ENCODE measurements around the gene TCIRG1.

Gene TCIRG1

DNA sequence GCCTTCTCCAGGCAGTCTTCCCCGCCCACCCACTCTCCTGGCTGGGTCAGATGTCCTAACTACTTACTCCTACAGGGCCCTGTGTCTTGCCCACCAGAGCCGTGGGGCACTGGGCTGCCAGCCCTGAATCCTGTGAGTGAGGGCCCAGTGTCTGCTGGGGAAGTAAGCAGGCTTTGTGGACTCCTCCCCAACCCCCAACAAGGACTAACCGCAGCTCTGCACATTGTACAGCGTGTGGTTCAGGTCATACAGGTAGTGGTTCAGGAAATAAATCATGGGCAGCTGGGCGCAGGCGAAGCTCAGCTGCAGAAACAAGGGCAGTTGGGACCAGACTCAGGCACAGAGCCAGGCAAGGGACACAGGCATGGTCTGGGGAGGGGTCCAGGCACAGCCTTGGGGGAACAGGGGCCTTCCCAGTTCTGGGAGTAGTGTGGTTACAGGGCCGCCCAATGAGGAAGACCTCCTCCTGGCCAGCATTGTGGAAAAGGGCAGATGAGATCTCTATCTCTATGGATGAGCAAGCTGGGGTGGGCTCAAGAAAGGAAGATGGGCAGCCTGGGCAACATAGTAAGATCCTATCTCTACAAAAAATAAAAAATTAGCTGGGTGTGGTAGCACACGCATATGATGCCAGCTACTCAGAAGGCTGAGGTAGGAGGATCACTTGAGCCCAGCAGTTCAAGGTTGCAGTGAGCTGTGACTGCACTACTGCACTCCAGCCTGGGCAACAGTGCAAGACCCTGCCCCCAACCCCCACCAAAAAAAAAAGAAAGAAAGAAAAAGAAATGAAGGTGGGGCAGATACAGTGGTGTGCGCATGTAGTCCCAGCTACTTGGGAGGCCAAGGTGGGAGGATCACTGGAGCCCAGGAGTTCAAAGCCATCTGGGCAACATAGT, 40.4 kb upstream of the TCIRG1 start:
- no peak for DNase-seq (ENCODE audit: low spot score in 2 of 2)
- no peaks in the 10 kb centered on the region for H3K9me3 Mint-ChIP-seq

GRCh38 chr11:67999201-67999629, 39.6 kb upstream of the TCIRG1 start:
- Mint-ChIP-seq H3K9me3 (no peaks in the 10 kb centered on the region), H3K4me1 (peaks cover 32% of the 10 kb centered on the region), H3K4me3 (no peak overlapping the region), H3K36me3 (ENCODE audit: insufficient read depth) (peaks cover 6% of the 10 kb centered on the region), H3K27ac (ENCODE audit: low read depth) (no peak overlapping the region), H3K27me3 (no peaks in the 10 kb centered on the region)
- no peak for DNase-seq (ENCODE audit: low spot score in 2 of 2)
- ATAC-seq (replicated peaks; ENCODE audit: extremely low read depth, poor library complexity, severe bottlenecking) = no peak

More for the DNA sequence above, 40.4 kb upstream of the TCIRG1 start:
- Mint-ChIP-seq H3K27ac (ENCODE audit: low read depth) (peak overlapping the region; percentile 65), H3K27me3 (no peaks in the 10 kb centered on the region), H3K4me3 (no peak overlapping the region), H3K4me1 (peaks cover 34% of the 10 kb centered on the region), H3K36me3 (ENCODE audit: insufficient read depth) (peaks cover 4% of the 10 kb centered on the region)
- ATAC-seq (replicated peaks; ENCODE audit: extremely low read depth, poor library complexity, severe bottlenecking) = no peak

DNA sequence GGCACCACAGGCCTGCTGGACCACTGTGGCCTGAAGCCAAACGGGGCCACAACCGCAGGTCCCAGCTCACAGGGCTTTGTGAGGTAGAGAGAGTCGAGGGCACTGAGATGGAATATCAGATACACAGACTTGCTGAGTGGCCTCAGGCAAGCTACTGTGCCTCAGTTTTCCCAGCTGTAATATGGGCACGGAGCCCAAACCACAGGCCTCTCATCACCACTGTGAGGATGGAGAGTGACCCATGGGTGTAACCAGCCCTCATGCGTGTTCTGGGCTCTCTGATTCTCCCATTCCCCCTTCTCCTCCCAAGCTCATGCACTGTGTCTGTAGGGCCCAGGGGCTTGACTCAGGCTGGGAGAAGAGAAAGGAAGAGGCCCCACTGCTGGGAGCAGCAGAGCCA, 39.1 kb upstream of the TCIRG1 start:
- H3K4me1 Mint-ChIP-seq = peaks cover 36% of the 10 kb centered on the region
- no peaks in the 10 kb centered on the region for H3K27me3 Mint-ChIP-seq
- no peaks in the 10 kb centered on the region for H3K9me3 Mint-ChIP-seq
- DNase-seq (ENCODE audit: low spot score in 2 of 2) = no peak
- H3K27ac Mint-ChIP-seq (ENCODE audit: low read depth) = no peak overlapping the region
- peaks cover 8% of the 10 kb centered on the region for H3K36me3 Mint-ChIP-seq (ENCODE audit: insufficient read depth)
- H3K4me3 Mint-ChIP-seq = no peak overlapping the region
- ATAC-seq (replicated peaks; ENCODE audit: extremely low read depth, poor library complexity, severe bottlenecking) = no peak

- Mint-ChIP-seq H3K27me3 (no peaks in the 10 kb centered on the region), H3K4me1 (peaks cover 29% of the 10 kb centered on the region), H3K36me3 (ENCODE audit: insufficient read depth) (peaks cover 10% of the 10 kb centered on the region), H3K9me3 (no peaks in the 10 kb centered on the region), H3K27ac (ENCODE audit: low read depth) (peak overlapping the region; percentile 59), H3K4me3 (peak overlapping the region; percentile 87)
- DNase-seq (ENCODE audit: low spot score in 2 of 2) (no peak), ATAC-seq (replicated peaks; ENCODE audit: extremely low read depth, poor library complexity, severe bottlenecking) (no peak)
Measured at GRCh38 chr11:68002575-68002937, 36.3 kb upstream of the TCIRG1 start.

DNA sequence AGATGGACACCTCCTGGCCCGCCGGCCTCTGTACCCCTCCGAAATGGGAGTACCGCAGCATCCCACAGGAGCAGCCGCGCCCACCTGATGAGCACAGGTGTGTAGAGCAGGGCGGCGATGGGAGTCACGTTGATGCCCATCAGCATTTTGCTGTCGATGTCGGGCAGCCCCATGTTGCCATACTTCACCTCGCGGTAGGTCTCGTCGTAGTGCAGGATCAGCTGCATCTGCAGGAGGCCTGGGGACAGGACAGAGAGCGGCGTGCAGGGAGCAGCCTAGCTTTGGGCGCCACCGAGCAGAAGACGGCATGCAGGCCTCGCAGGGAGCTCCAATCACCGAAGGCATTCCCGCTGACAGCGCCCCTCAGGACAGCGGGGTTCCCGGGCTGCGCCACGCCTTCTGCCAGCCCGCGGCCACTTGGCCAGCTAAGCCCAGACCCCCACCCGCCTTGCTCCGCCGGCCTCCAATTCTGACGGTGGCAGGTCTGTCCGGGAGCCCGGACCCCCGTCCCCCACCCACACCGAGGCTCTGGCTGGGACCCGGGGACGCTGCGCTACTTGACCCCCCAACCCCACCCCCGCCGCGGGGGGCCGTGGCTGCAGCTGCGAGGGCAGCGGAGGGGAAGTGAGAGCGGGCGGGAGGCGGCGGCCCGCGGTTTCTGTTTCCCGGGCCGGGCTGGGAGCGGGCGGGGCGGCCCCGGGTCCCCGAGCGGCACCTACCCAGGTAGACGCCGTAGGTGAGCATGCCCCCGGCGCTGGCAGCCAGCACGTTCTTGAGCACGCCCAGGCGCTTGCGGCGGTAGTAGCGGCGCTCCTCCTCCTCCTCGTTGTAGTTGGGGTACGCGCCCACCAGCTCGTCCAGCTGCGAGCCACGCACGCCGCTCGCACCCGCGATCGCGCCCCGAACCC, 35.6 kb upstream of the TCIRG1 start:
- Mint-ChIP-seq H3K27ac (ENCODE audit: low read depth) (peak overlapping the region; percentile 59), H3K27me3 (no peaks in the 10 kb centered on the region), H3K36me3 (ENCODE audit: insufficient read depth) (peaks cover 10% of the 10 kb centered on the region), H3K9me3 (no peaks in the 10 kb centered on the region), H3K4me1 (peaks cover 26% of the 10 kb centered on the region), H3K4me3 (peak overlapping the region; percentile 87)
- ATAC-seq (replicated peaks; ENCODE audit: extremely low read depth, poor library complexity, severe bottlenecking) (peak; percentile 87), DNase-seq (ENCODE audit: low spot score in 2 of 2) (peak; percentile 42 to 44)

- DNase-seq (ENCODE audit: low spot score in 2 of 2) (peak; percentile 43 to 58), ATAC-seq (replicated peaks; ENCODE audit: extremely low read depth, poor library complexity, severe bottlenecking) (peak; percentile 85)
- Mint-ChIP-seq H3K4me1 (peaks cover 20% of the 10 kb centered on the region), H3K36me3 (ENCODE audit: insufficient read depth) (peaks cover 10% of the 10 kb centered on the region), H3K9me3 (no peaks in the 10 kb centered on the region), H3K27me3 (no peaks in the 10 kb centered on the region), H3K27ac (ENCODE audit: low read depth) (peak within 1 kb of the TSS; percentile 59), H3K4me3 (peak within 1 kb of the TSS; percentile 87)
Measured at GRCh38 chr11:68003846-68004550, 34.8 kb upstream of the TCIRG1 start, which contains the start of gene UNC93B1. Gene UNC93B1, minus strand, starts transcription at chr11:68004097. Its CDS starts 54 bp downstream, at chr11:68004043.

GRCh38 chr11:68004551-68005335, 34.1 kb upstream of the TCIRG1 start:
- H3K27ac Mint-ChIP-seq (ENCODE audit: low read depth) = peak overlapping the region; percentile 51
- H3K9me3 Mint-ChIP-seq = no peaks in the 10 kb centered on the region
- peaks cover 10% of the 10 kb centered on the region for H3K36me3 Mint-ChIP-seq (ENCODE audit: insufficient read depth)
- peaks cover 20% of the 10 kb centered on the region for H3K4me1 Mint-ChIP-seq
- peak overlapping the region; percentile 87 for H3K4me3 Mint-ChIP-seq
- no peaks in the 10 kb centered on the region for H3K27me3 Mint-ChIP-seq
- DNase-seq (ENCODE audit: low spot score in 2 of 2) (no peak), ATAC-seq (replicated peaks; ENCODE audit: extremely low read depth, poor library complexity, severe bottlenecking) (no peak)

GRCh38 chr11:68006606-68007166, 32.1 kb upstream of the TCIRG1 start:
- DNase-seq (ENCODE audit: low spot score in 2 of 2) = no peak
- peaks cover 20% of the 10 kb centered on the region for H3K4me1 Mint-ChIP-seq
- H3K9me3 Mint-ChIP-seq = no peaks in the 10 kb centered on the region
- no peak for ATAC-seq (replicated peaks; ENCODE audit: extremely low read depth, poor library complexity, severe bottlenecking)
- peaks cover 10% of the 10 kb centered on the region for H3K36me3 Mint-ChIP-seq (ENCODE audit: insufficient read depth)
- no peak overlapping the region for H3K4me3 Mint-ChIP-seq
- no peak overlapping the region for H3K27ac Mint-ChIP-seq (ENCODE audit: low read depth)
- no peaks in the 10 kb centered on the region for H3K27me3 Mint-ChIP-seq

- Mint-ChIP-seq H3K27me3 (no peaks in the 10 kb centered on the region), H3K4me1 (peaks cover 15% of the 10 kb centered on the region), H3K9me3 (no peaks in the 10 kb centered on the region), H3K36me3 (ENCODE audit: insufficient read depth) (peaks cover 10% of the 10 kb centered on the region), H3K27ac (ENCODE audit: low read depth) (no peak overlapping the region), H3K4me3 (no peak overlapping the region)
- ATAC-seq (replicated peaks; ENCODE audit: extremely low read depth, poor library complexity, severe bottlenecking) (no peak), DNase-seq (ENCODE audit: low spot score in 2 of 2) (no peak)
Measured at GRCh38 chr11:68007498-68008380, 31.1 kb upstream of the TCIRG1 start.

DNA sequence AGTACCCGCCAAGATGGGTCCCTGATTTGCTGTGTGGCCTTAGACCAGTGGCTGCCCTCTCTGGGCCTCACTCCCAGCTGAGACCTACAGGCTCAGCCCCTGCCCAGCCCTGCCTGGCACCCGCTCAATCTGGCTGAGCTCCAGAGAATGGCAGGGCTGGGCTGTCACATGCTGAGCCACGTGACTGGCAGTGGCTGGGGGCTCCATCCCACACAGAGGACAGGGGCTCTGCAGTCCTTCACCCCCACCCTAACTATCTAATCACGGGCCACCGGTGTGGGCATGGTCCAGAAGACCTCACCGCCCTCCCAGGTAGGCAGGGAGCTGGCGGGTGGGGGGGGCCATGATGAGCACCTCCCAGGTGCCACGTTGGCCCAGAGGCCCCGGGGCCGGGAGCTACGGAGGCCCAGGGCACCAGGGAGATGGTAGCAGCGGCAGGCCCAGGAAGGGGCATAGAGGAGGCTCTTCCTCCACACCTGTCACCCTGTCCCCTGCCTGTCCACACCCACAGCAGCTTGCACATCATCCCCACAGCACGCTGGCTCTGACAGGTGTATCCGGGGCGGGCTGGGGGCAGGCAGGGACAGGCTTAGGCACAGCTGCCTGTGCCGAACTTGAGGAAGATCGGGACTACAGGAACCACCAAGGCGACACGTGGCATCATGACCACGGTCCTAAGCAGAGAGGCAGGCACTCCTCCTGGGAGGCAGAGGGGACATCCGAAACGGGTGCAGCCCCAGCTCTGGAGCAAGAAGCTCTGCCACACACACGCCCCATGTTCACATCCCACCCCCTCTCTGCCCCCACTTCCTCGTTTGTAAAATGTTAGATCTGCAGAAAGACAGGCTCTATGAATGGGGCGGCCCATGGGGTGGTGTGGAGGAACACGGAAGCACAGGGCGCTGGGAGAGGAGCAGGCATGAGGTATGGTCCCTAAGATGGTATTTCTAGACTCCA, 30.2 kb upstream of the TCIRG1 start:
- DNase-seq (ENCODE audit: low spot score in 2 of 2) (no peak), ATAC-seq (replicated peaks; ENCODE audit: extremely low read depth, poor library complexity, severe bottlenecking) (no peak)
- Mint-ChIP-seq H3K27ac (ENCODE audit: low read depth) (no peak overlapping the region), H3K27me3 (peaks cover 1% of the 10 kb centered on the region), H3K4me1 (peaks cover 12% of the 10 kb centered on the region), H3K9me3 (no peaks in the 10 kb centered on the region), H3K4me3 (no peak overlapping the region), H3K36me3 (ENCODE audit: insufficient read depth) (peaks cover 8% of the 10 kb centered on the region)
